ENCODE measurements around the gene SNRPD1. TPM values are rescaled to one million over a fixed set of nuclear protein-coding genes. Genes with fewer than 3 reads are reported as not detected.
"Not testable (repeated sequence)": the region's sequence is repeated elsewhere in the genome, so short reads cannot be mapped to it uniquely, and the experiment has no call there.

Gene SNRPD1
- total RNA-seq, 1 donor from 2014 or later, result 37.7 TPM

GRCh38 chr18:21629089-21629832, 17.1 kb downstream of the SNRPD1 start:
- Mint-ChIP-seq H3K4me3 (ENCODE audit: unreplicated experiment) (no peak overlapping the region), H3K9me3 (ENCODE audit: unreplicated experiment) (no peaks in the 10 kb centered on the region), H3K27me3 (ENCODE audit: unreplicated experiment) (no peaks in the 10 kb centered on the region), H3K4me1 (ENCODE audit: unreplicated experiment) (no peaks in the 10 kb centered on the region), H3K36me3 (ENCODE audit: unreplicated experiment) (peaks cover 33% of the 10 kb centered on the region), H3K27ac (ENCODE audit: unreplicated experiment) (no peak overlapping the region)
- no peak for TF ChIP-seq CTCF (IDR thresholded peaks at IDR 0.05)
- DNase-seq (ENCODE audit: extremely low spot score, unreplicated experiment), result no peak

- Mint-ChIP-seq H3K4me1 (ENCODE audit: unreplicated experiment) (no peaks in the 10 kb centered on the region), H3K9me3 (ENCODE audit: unreplicated experiment) (no peaks in the 10 kb centered on the region), H3K27me3 (ENCODE audit: unreplicated experiment) (no peaks in the 10 kb centered on the region), H3K4me3 (ENCODE audit: unreplicated experiment) (no peak overlapping the region), H3K27ac (ENCODE audit: unreplicated experiment) (no peak overlapping the region), H3K36me3 (ENCODE audit: unreplicated experiment) (peaks cover 27% of the 10 kb centered on the region)
- no peak for DNase-seq (ENCODE audit: extremely low spot score, unreplicated experiment)
- TF ChIP-seq CTCF (IDR thresholded peaks at IDR 0.05), result peak; percentile 31
Measured at GRCh38 chr18:21632393-21632792, 20.3 kb downstream of the SNRPD1 start.

- no peaks in the 10 kb centered on the region for H3K4me1 Mint-ChIP-seq (ENCODE audit: unreplicated experiment)
- H3K36me3 Mint-ChIP-seq (ENCODE audit: unreplicated experiment), result peaks cover 13% of the 10 kb centered on the region
- no peak overlapping the region for H3K4me3 Mint-ChIP-seq (ENCODE audit: unreplicated experiment)
- TF ChIP-seq CTCF (IDR thresholded peaks at IDR 0.05), result no peak
- no peaks in the 10 kb centered on the region for H3K27me3 Mint-ChIP-seq (ENCODE audit: unreplicated experiment)
- no peaks in the 10 kb centered on the region for H3K9me3 Mint-ChIP-seq (ENCODE audit: unreplicated experiment)
- no peak overlapping the region for H3K27ac Mint-ChIP-seq (ENCODE audit: unreplicated experiment)
- DNase-seq (ENCODE audit: extremely low spot score, unreplicated experiment), result no peak
Measured at GRCh38 chr18:21634588-21635199, 22.6 kb downstream of the SNRPD1 start.

GRCh38 chr18:21636769-21637168, 24.7 kb downstream of the SNRPD1 start:
- peaks cover 7% of the 10 kb centered on the region for H3K36me3 Mint-ChIP-seq (ENCODE audit: unreplicated experiment)
- H3K9me3 Mint-ChIP-seq (ENCODE audit: unreplicated experiment), result no peaks in the 10 kb centered on the region
- H3K27me3 Mint-ChIP-seq (ENCODE audit: unreplicated experiment), result no peaks in the 10 kb centered on the region
- no peak overlapping the region for H3K4me3 Mint-ChIP-seq (ENCODE audit: unreplicated experiment)
- no peak for DNase-seq (ENCODE audit: extremely low spot score, unreplicated experiment)
- no peak for TF ChIP-seq CTCF (IDR thresholded peaks at IDR 0.05)
- H3K27ac Mint-ChIP-seq (ENCODE audit: unreplicated experiment), result no peak overlapping the region
- no peaks in the 10 kb centered on the region for H3K4me1 Mint-ChIP-seq (ENCODE audit: unreplicated experiment)

GRCh38 chr18:21638822-21639221, 26.7 kb downstream of the SNRPD1 start:
- Mint-ChIP-seq H3K4me1 (ENCODE audit: unreplicated experiment) (no peaks in the 10 kb centered on the region), H3K9me3 (ENCODE audit: unreplicated experiment) (no peaks in the 10 kb centered on the region), H3K27ac (ENCODE audit: unreplicated experiment) (no peak overlapping the region), H3K36me3 (ENCODE audit: unreplicated experiment) (peaks cover 5% of the 10 kb centered on the region), H3K27me3 (ENCODE audit: unreplicated experiment) (no peaks in the 10 kb centered on the region), H3K4me3 (ENCODE audit: unreplicated experiment) (no peak overlapping the region)
- no peak for TF ChIP-seq CTCF (IDR thresholded peaks at IDR 0.05)
- DNase-seq (ENCODE audit: extremely low spot score, unreplicated experiment), result no peak

- H3K4me3 Mint-ChIP-seq (ENCODE audit: unreplicated experiment); H3K9me3 Mint-ChIP-seq (ENCODE audit: unreplicated experiment); H3K36me3 Mint-ChIP-seq (ENCODE audit: unreplicated experiment); H3K27me3 Mint-ChIP-seq (ENCODE audit: unreplicated experiment); H3K27ac Mint-ChIP-seq (ENCODE audit: unreplicated experiment); H3K4me1 Mint-ChIP-seq (ENCODE audit: unreplicated experiment); DNase-seq (ENCODE audit: extremely low spot score, unreplicated experiment): not testable (repeated sequence)
Measured at GRCh38 chr18:21640375-21640774, 28.3 kb downstream of the SNRPD1 start.
